Measurements from ENCODE around the gene FBLN2.

GRCh38 chr3:13634151-13634550 is 85.2 kb downstream of the FBLN2 start:
- TF ChIP-seq POLR2A (IDR thresholded peaks at IDR 0.05; ENCODE audit: low read depth, low read length), result no peak
- TF ChIP-seq, protein P1, sequence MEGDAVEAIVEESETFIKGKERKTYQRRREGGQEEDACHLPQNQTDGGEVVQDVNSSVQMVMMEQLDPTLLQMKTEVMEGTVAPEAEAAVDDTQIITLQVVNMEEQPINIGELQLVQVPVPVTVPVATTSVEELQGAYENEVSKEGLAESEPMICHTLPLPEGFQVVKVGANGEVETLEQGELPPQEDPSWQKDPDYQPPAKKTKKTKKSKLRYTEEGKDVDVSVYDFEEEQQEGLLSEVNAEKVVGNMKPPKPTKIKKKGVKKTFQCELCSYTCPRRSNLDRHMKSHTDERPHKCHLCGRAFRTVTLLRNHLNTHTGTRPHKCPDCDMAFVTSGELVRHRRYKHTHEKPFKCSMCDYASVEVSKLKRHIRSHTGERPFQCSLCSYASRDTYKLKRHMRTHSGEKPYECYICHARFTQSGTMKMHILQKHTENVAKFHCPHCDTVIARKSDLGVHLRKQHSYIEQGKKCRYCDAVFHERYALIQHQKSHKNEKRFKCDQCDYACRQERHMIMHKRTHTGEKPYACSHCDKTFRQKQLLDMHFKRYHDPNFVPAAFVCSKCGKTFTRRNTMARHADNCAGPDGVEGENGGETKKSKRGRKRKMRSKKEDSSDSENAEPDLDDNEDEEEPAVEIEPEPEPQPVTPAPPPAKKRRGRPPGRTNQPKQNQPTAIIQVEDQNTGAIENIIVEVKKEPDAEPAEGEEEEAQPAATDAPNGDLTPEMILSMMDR (conservative IDR thresholded peaks at IDR 0.05; ENCODE audit: low read depth, low read length), result no peak
- no peak for TF ChIP-seq MAFK (IDR thresholded peaks at IDR 0.05; ENCODE audit: low read depth, low read length)
- TF ChIP-seq NFE2L2 (IDR thresholded peaks at IDR 0.05; ENCODE audit: low read depth, low read length), result no peak
- TF ChIP-seq RAD21 (IDR thresholded peaks at IDR 0.05; ENCODE audit: low read length), result no peak
- no peak for TF ChIP-seq BHLHE40 (IDR thresholded peaks at IDR 0.05; ENCODE audit: low read depth, low read length)

Data from IMR-90 (cell line).